BJ (cell line): ENCODE data around the gene CTIF. TPM values are rescaled to one million over a fixed set of nuclear protein-coding genes. Genes with fewer than 3 reads are reported as not detected.

Experiments
- CTCF ChIA-PET: fragments of 350-600 bp; formaldehyde crosslinking; extraction: SDS; loops from one replicate; lab custom pipeline; 2021; ENCODE audit warnings: antibody characterized with exemption, inconsistent platforms; lab: Yijun Ruan, JAX
- POLR2A ChIA-PET: fragments of 300-600 bp; sonication (Branson Sonifier 250); formaldehyde crosslinking; extraction: SDS; loops from one replicate; lab custom pipeline; 2021; ENCODE audit warnings: antibody characterized with exemption; lab: Charles Lee
- DNase-seq: peaks from one replicate; pipeline ENCODE4 v3.0.0-alpha.2; 2011; ENCODE audit warnings: low read depth
- H3K27me3 ChIP-seq: 2 replicates; pipeline ENCODE4 v1.6.0; 2011; ENCODE audit warnings: low read length; ENCODE audit not compliant: control insufficient read depth, insufficient read depth
- H3K36me3 ChIP-seq: 2 replicates; pipeline ENCODE4 v1.5.1; 2011; ENCODE audit warnings: low read length; ENCODE audit not compliant: control insufficient read depth, insufficient read depth
- H3K4me3 ChIP-seq: 2 replicates; pipeline ENCODE4 v1.5.1; 2011; ENCODE audit warnings: low read depth, mild to moderate bottlenecking, control low read depth, low read length
- CTCF ChIP-seq: IDR thresholded peaks from 2 replicates; pipeline ENCODE4 v1.5.1; 2011; ENCODE audit warnings: low read depth, mild to moderate bottlenecking, control low read depth, inconsistent platforms, low read length, moderate library complexity; ENCODE audit not compliant: insufficient read depth
- polyA plus RNA-seq: library from polyadenylated mRNA; depleted of rRNA; stranded (reverse); fragments of >200 nt; gene quantifications from 2 replicates; pipeline ENCODE4 v1.2.3, GENCODE V29; 2011

The CTIF gene
- polyA plus RNA-seq, 1 experiment, result 105 TPM

- no peak for TF ChIP-seq CTCF
Observed at GRCh38 chr18:48577478-48578190, 38.8 kb downstream of the CTIF start.

GRCh38 chr18:48578289-48578688 is 39.5 kb downstream of the CTIF start:
- Histone ChIP-seq H3K4me3 (no peak overlapping the region), H3K36me3 (peaks cover 12% of the 10 kb centered on the region), H3K27me3 (no peaks in the 10 kb centered on the region)
- TF ChIP-seq CTCF, result no peak
- CTCF ChIA-PET, result no interaction called here
- POLR2A ChIA-PET, result no interaction called here
- no peak for DNase-seq

More at GRCh38 chr18:48577478-48578190, 38.8 kb downstream of the CTIF start:
- Histone ChIP-seq H3K36me3 (peaks cover 12% of the 10 kb centered on the region), H3K4me3 (no peak overlapping the region), H3K27me3 (no peaks in the 10 kb centered on the region)
- ChIA-PET CTCF (interaction anchor here (0.6 kb wide), 1 partner anchor 13 kb away, joined by 3 read pairs; no protein-coding TSS in a partner anchor), POLR2A (no interaction called here)
- DNase-seq, result no peak

GRCh38 chr18:48580066-48580465 is 41.2 kb downstream of the CTIF start:
- peaks cover 10% of the 10 kb centered on the region for H3K36me3 ChIP-seq
- H3K27me3 ChIP-seq, result no peaks in the 10 kb centered on the region
- H3K4me3 ChIP-seq, result no peak overlapping the region
- CTCF ChIA-PET, result interaction anchor here (1.1 kb wide), 1 partner anchor 85 kb away, joined by 3 read pairs; no protein-coding TSS in a partner anchor
- POLR2A ChIA-PET, result no interaction called here
- TF ChIP-seq CTCF, result no peak
- no peak for DNase-seq

GRCh38 chr18:48580782-48581181 is 42.0 kb downstream of the CTIF start:
- ChIA-PET POLR2A (interaction anchor here (0.6 kb wide), 1 partner anchor 10 kb away, joined by 4 read pairs; no protein-coding TSS in a partner anchor), CTCF (interaction anchor here (0.7 to 1.1 kb wide), 2 partner anchors 84 to 95 kb away, joined by 3 to 4 read pairs; no protein-coding TSS in a partner anchor)
- H3K36me3 ChIP-seq, result peaks cover 7% of the 10 kb centered on the region
- H3K4me3 ChIP-seq, result no peak overlapping the region
- DNase-seq, result peak; percentile 14
- no peak for TF ChIP-seq CTCF
- H3K27me3 ChIP-seq, result no peaks in the 10 kb centered on the region

GRCh38 chr18:48581206-48581605 is 42.4 kb downstream of the CTIF start:
- H3K4me3 ChIP-seq, result no peak overlapping the region
- H3K36me3 ChIP-seq, result peaks cover 6% of the 10 kb centered on the region
- CTCF ChIA-PET, result interaction anchor here (0.7 to 1.1 kb wide), 2 partner anchors 84 to 95 kb away, joined by 3 to 4 read pairs; no protein-coding TSS in a partner anchor
- no peak for TF ChIP-seq CTCF
- DNase-seq, result no peak
- POLR2A ChIA-PET, result interaction anchor here (0.6 kb wide), 1 partner anchor 10 kb away, joined by 4 read pairs; no protein-coding TSS in a partner anchor
- H3K27me3 ChIP-seq, result no peaks in the 10 kb centered on the region
